Neuronal stem cell (in vitro differentiated cells): ENCODE data around the gene HBA1.

Experiments used
- DNase-seq: peaks from one replicate; pipeline ENCODE4 v3.0.0-alpha.2; 2013; ENCODE audit warnings: low spot score
- H2AFZ ChIP-seq: one replicate; pipeline ENCODE4 v1.6.1; 2013; ENCODE audit warnings: mild to moderate bottlenecking, low read length, inconsistent platforms
- H2AK5ac ChIP-seq: 2 replicates; pipeline ENCODE4 v1.6.1; 2013; ENCODE audit warnings: low read depth, mild to moderate bottlenecking, inconsistent platforms, low read length, moderate library complexity, mixed read lengths
- H2BK120ac ChIP-seq: 2 replicates; pipeline ENCODE4 v1.6.1; 2013; ENCODE audit warnings: low read depth, mild to moderate bottlenecking, inconsistent platforms, low read length, moderate library complexity, mixed read lengths
- H2BK12ac ChIP-seq: one replicate; pipeline ENCODE4 v1.6.1; 2013; ENCODE audit warnings: low read length, inconsistent platforms
- H2BK15ac ChIP-seq: 2 replicates; pipeline ENCODE4 v1.6.1; 2013; ENCODE audit warnings: mild to moderate bottlenecking, low read length, inconsistent platforms, mixed read lengths
- H2BK5ac ChIP-seq: one replicate; pipeline ENCODE4 v1.6.1; 2013; ENCODE audit warnings: inconsistent platforms, mild to moderate bottlenecking, low read length, moderate library complexity
- H3K14ac ChIP-seq: one replicate; pipeline ENCODE4 v1.6.1; 2013; ENCODE audit warnings: low read length, inconsistent platforms
- H3K18ac ChIP-seq: 2 replicates; pipeline ENCODE4 v1.6.1; 2013; ENCODE audit warnings: low read length, inconsistent platforms
- H3K23ac ChIP-seq: 2 replicates; pipeline ENCODE4 v1.6.1; 2013; ENCODE audit warnings: low read depth, mild to moderate bottlenecking, mixed read lengths, low read length, inconsistent platforms; ENCODE audit not compliant: poor library complexity
- H3K27ac ChIP-seq: replicated peaks from 3 replicates; pipeline ENCODE4 v1.5.1; 2013; ENCODE audit warnings: low read length, inconsistent platforms
- H3K27me3 ChIP-seq, 3 experiments: 2 replicates each; pipeline ENCODE4 v1.6.1; 2013; ENCODE audit warnings: low read length in 3 of 3, mild to moderate bottlenecking in 2 of 3, inconsistent platforms in 1 of 3, low read depth in 1 of 3, mixed read lengths in 1 of 3, moderate library complexity in 1 of 3; ENCODE audit not compliant: control insufficient read depth in 3 of 3, insufficient read depth in 3 of 3
- H3K36me3 ChIP-seq, 2 donors: replicated peaks in 1 of 2; 2 replicates each; pipeline ENCODE4 v1.6.1; 2013; ENCODE audit warnings: low read length in 2 of 2; ENCODE audit not compliant: control insufficient read depth in 2 of 2, insufficient read depth in 2 of 2
- H3K4ac ChIP-seq: 2 replicates; pipeline ENCODE4 v1.6.1; 2013; ENCODE audit warnings: inconsistent platforms, mild to moderate bottlenecking, low read length, moderate library complexity
- H3K4me1 ChIP-seq, 2 donors: 1 replicate in 1 of 2; 2 replicates in 1 of 2; pipeline ENCODE4 v1.6.1; 2013; ENCODE audit warnings: low read length in 2 of 2, low read depth in 1 of 2; ENCODE audit not compliant: control insufficient read depth in 2 of 2, insufficient read depth in 1 of 2
- H3K4me2 ChIP-seq: one replicate; pipeline ENCODE4 v1.6.1; 2013; ENCODE audit warnings: mild to moderate bottlenecking, low read length, inconsistent platforms; ENCODE audit not compliant: insufficient read depth, poor library complexity, severe bottlenecking
- H3K4me3 ChIP-seq, 2 donors: 2 replicates each; pipeline ENCODE4 v1.5.1; 2013; ENCODE audit warnings: low read length in 2 of 2, mild to moderate bottlenecking in 2 of 2, inconsistent platforms in 1 of 2, moderate library complexity in 1 of 2
- H3K79me1 ChIP-seq: one replicate; pipeline ENCODE4 v1.6.1; 2013; ENCODE audit warnings: low read depth, mild to moderate bottlenecking, inconsistent platforms, low read length, moderate library complexity
- H3K9ac ChIP-seq: one replicate; pipeline ENCODE4 v1.6.1; 2013; ENCODE audit warnings: mild to moderate bottlenecking, low read depth, low read length, inconsistent platforms; ENCODE audit not compliant: poor library complexity
- H3K9me3 ChIP-seq, 2 donors: replicated peaks in 1 of 2; 2 replicates each; pipeline versions ENCODE3 to v1.6.1; 2013; ENCODE audit warnings: low read length in 2 of 2, mild to moderate bottlenecking in 2 of 2, inconsistent platforms in 1 of 2, low read depth in 1 of 2, mixed read lengths in 1 of 2, moderate library complexity in 1 of 2; ENCODE audit not compliant: control insufficient read depth in 2 of 2, insufficient read depth in 1 of 2
- H4K8ac ChIP-seq: one replicate; pipeline ENCODE4 v1.6.1; 2013; ENCODE audit warnings: low read depth, mild to moderate bottlenecking, inconsistent platforms, low read length, moderate library complexity
- H4K91ac ChIP-seq: one replicate; pipeline ENCODE4 v1.6.1; 2013; ENCODE audit warnings: low read length, low read depth, mild to moderate bottlenecking, inconsistent platforms; ENCODE audit not compliant: poor library complexity
- WGBS, 2 donors: extraction: QIAGEN DNeasy Blood & Tissue Kit; methylation state at CpG; one replicate each; pipeline ENCODE4 v1.1.7; 2013; ENCODE audit warnings: missing lambda C conversion rate in 2 of 2, mixed read lengths in 1 of 2; ENCODE audit not compliant: insufficient read length in 2 of 2, insufficient replicate concordance in 1 of 2; ENCODE audit errors: extremely low coverage in 2 of 2; 5-methylcytosine and 5-hydroxymethylcytosine counted together

Gene HBA1

DNA sequence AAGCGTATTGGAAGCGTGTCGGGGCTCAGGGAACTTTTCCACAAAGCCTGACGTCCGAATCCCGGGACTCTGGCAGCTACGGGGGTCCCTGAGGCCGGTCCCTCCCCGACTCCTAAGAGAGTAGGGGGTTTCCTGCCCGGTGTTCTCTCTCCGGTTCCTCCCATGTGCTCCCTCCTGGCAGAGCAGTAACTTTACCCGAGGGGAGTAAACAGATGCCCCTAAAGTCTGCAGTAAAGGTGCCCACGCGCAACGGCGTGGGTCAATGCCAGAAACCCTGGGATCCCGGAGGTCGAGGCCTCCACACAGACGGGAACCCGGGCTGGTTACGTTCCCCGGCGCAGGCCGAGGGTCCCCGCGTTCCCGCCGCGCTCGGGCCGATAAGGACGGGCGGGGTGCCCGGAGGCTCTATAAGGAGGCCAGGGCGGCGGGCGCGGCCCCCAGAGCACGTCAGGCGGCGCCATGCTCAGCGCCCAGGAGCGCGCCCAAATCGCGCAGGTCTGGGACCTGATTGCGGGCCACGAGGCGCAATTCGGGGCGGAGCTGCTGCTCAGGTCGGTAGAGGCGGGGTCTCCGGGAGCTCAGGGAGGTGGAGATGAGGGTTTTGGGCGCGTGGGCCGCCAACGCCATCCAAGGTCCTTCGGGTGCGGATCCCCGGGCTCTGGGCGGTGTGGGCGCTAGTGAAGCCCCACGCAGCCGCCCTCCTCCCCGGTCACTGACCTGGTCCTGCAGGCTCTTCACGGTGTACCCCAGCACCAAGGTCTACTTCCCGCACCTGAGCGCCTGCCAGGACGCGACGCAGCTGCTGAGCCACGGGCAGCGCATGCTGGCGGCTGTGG, 10.7 kb upstream of the HBA1 start, which contains the start of gene HBM:
HBM (plus strand) TSS at position 440 of the 836 bp plus-strand sequence; CDS start at position 460, 20 bp downstream.
- no peaks in the 10 kb centered on the region for H3K36me3 ChIP-seq
- peak within 1 kb of the TSS; percentile 22 for H2BK12ac ChIP-seq
- peaks cover 32 to 77% (median 63%) of the 10 kb centered on the region in 3 experiments for H3K27me3 ChIP-seq
- H3K4me1 ChIP-seq: peaks cover 0 to 13% of the 10 kb centered on the region in 2 donors
- no peak within 1 kb of the TSS for H3K27ac ChIP-seq
- no peak within 1 kb of the TSS for H3K4ac ChIP-seq
- no peak within 1 kb of the TSS for H4K91ac ChIP-seq
- WGBS, 2 donors: no CpG with 5 or more reads among the region's 75 CpGs
- no peak within 1 kb of the TSS for H2BK5ac ChIP-seq
- no peaks in the 10 kb centered on the region for H3K9me3 ChIP-seq
- H3K18ac ChIP-seq: peak within 1 kb of the TSS; percentile 76
- no peaks in the 10 kb centered on the region for H3K79me1 ChIP-seq
- H4K8ac ChIP-seq: no peak within 1 kb of the TSS
- H2AFZ ChIP-seq: peak within 1 kb of the TSS; percentile 79
- H3K23ac ChIP-seq: peak within 1 kb of the TSS; percentile 43
- peak within 1 kb of the TSS; percentile 71 for H3K14ac ChIP-seq
- H3K4me2 ChIP-seq: peak within 1 kb of the TSS; percentile 25
- H3K4me3 ChIP-seq: peak within 1 kb of the TSS in 1 of 2 donors; percentile 60
- H3K9ac ChIP-seq: no peak within 1 kb of the TSS
- no peak within 1 kb of the TSS for H2BK120ac ChIP-seq
- H2AK5ac ChIP-seq: peak within 1 kb of the TSS; percentile 56
- DNase-seq: no peak
- H2BK15ac ChIP-seq: no peak within 1 kb of the TSS

DNA sequence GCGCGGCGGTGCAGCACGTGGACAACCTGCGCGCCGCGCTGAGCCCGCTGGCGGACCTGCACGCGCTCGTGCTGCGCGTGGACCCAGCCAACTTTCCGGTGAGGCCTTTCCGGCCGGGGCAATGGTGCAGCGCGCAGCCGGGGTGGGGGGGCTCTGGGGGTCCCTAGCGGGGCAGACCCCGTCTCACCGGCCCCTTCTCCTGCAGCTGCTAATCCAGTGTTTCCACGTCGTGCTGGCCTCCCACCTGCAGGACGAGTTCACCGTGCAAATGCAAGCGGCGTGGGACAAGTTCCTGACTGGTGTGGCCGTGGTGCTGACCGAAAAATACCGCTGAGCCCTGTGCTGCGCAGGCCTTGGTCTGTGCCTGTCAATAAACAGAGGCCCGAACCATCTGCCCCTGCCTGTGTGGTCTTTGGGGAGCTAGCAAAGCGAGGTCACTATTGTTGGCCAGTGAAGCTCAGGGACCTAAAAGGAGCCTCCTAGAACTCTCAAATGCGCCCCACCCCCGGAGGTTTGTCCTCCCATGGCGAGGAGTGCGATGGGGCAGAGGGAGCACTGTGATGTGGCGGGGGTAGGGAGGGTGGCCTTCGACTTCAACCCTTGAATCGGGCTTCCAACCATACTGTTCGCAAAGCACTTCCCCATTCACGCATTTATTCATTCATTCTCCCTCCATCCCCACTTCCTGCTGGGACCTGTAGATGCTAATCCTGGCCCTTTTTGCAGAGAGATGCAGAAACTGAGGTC, 9.9 kb upstream of the HBA1 start:
- Histone ChIP-seq H3K79me1 (no peaks in the 10 kb centered on the region), H3K9ac (no peak overlapping the region), H3K27me3 (peaks cover 32 to 76% (median 66%) of the 10 kb centered on the region in 3 experiments), H3K27ac (no peak overlapping the region), H3K36me3 (no peaks in the 10 kb centered on the region), H3K18ac (peak overlapping the region; percentile 76), H3K23ac (peak overlapping the region; percentile 43), H2BK15ac (no peak overlapping the region), H3K4ac (no peak overlapping the region), H4K8ac (no peak overlapping the region), H2BK120ac (no peak overlapping the region), H3K9me3 (no peaks in the 10 kb centered on the region), H3K4me2 (peak overlapping the region; percentile 11), H3K4me3 (no peak overlapping the region), H2AFZ (no peak overlapping the region), H4K91ac (no peak overlapping the region), H3K4me1 (peaks cover 0 to 13% of the 10 kb centered on the region in 2 donors), H2BK12ac (no peak overlapping the region), H2BK5ac (no peak overlapping the region), H2AK5ac (peak overlapping the region; percentile 56), H3K14ac (peak overlapping the region; percentile 71)
- no CpG with 5 or more reads among the region's 45 CpGs for WGBS, 2 donors
- no peak for DNase-seq

DNA sequence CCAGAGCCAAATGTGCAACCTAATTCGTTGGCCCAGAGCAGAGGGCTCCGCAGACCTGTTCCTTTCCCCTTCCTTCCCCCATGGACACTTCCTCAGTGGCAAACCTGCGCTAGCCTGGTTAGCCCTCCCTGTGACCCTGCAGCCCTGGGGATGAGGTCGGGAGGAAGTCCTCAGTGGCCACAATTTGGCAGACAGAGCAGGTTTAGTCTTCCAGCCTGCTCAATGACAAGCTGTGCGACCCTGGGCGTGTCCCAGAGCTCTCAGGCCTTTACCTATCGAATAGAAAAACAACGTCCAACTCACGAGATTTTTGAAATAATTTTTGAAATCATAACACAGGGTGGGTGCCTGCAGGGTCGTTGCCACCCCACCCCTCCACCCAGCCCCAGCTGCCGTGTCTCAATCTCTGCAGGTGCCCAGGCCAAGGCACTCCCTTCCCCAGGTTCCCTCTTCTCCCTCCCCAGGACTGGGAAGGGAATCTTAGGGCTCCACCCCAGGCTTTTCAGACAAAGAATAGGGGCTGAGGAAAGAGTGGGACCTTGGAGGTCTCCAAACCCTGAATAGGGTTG, 9.3 kb upstream of the HBA1 start:
- H2BK15ac ChIP-seq: no peak overlapping the region
- H3K27ac ChIP-seq: no peak overlapping the region
- H3K36me3 ChIP-seq: no peaks in the 10 kb centered on the region
- no peak overlapping the region for H3K4me2 ChIP-seq
- no peak overlapping the region for H2BK5ac ChIP-seq
- H3K9ac ChIP-seq: no peak overlapping the region
- no peak overlapping the region for H2AFZ ChIP-seq
- H3K79me1 ChIP-seq: no peaks in the 10 kb centered on the region
- no peak for DNase-seq
- H4K8ac ChIP-seq: no peak overlapping the region
- no peak overlapping the region for H3K4me3 ChIP-seq
- H4K91ac ChIP-seq: no peak overlapping the region
- H3K4ac ChIP-seq: no peak overlapping the region
- H2BK12ac ChIP-seq: no peak overlapping the region
- no peak overlapping the region for H2AK5ac ChIP-seq
- peaks cover 32 to 74% (median 70%) of the 10 kb centered on the region in 3 experiments for H3K27me3 ChIP-seq
- peak overlapping the region; percentile 65 for H3K23ac ChIP-seq
- no peak overlapping the region for H3K18ac ChIP-seq
- H2BK120ac ChIP-seq: no peak overlapping the region
- no peaks in the 10 kb centered on the region for H3K9me3 ChIP-seq
- H3K4me1 ChIP-seq: peaks cover 0 to 13% of the 10 kb centered on the region in 2 donors
- no peak overlapping the region for H3K14ac ChIP-seq
- WGBS, 2 donors: no CpG with 5 or more reads among the region's 11 CpGs
